ENCODE results near the gene SMOC2.

SMOC2 gene

GRCh38 chr6:168715643-168716481 is 274.9 kb downstream of the SMOC2 start:
- no peak for TF ChIP-seq CTCF (IDR thresholded peaks at IDR 0.05; ENCODE audit: low read depth, low read length)
- H3K4me3 ChIP-seq (ENCODE audit: low read depth, low read length) = no peak overlapping the region

- no peak for TF ChIP-seq CTCF (IDR thresholded peaks at IDR 0.05; ENCODE audit: low read depth, low read length)
Observed at GRCh38 chr6:168716581-168716980, 275.6 kb downstream of the SMOC2 start.

GRCh38 chr6:168717491-168717890 is 276.5 kb downstream of the SMOC2 start:
- no peak for TF ChIP-seq CTCF (IDR thresholded peaks at IDR 0.05; ENCODE audit: low read depth, low read length)
- H3K4me3 ChIP-seq (ENCODE audit: low read depth, low read length) = no peak overlapping the region

More at GRCh38 chr6:168716581-168716980, 275.6 kb downstream of the SMOC2 start:
- no peak overlapping the region for H3K4me3 ChIP-seq (ENCODE audit: low read depth, low read length)

All from WI38 (cell line).